ENCODE measurements around the gene CTNNB1.

Gene CTNNB1

DNA sequence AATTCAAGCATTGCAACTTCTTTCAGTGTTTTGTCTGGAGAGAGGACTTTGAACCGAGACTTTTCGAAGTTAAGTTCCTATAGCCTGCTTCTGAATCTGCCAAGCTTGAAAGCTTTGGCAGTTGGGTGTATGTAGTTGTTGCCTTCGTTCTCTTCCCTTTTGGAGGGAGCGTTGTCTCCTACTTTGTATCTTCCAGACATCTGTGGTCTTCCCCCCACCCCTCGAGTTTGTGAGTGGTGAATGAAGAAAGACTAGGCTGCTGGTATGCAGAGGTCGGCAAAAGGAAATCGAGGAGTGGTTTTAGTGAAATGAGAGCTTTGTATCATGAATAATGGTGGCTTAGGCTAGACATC lies 1.3 kb downstream of the CTNNB1 start:
- peaks cover 60% of the 10 kb centered on the region for H3K79me2 ChIP-seq (ENCODE audit: low read length)
- H3K4me1 ChIP-seq (ENCODE audit: low read length): peaks cover 18% of the 10 kb centered on the region
- H3K4me3 ChIP-seq (ENCODE audit: low read length): peak overlapping the region; percentile 76
- no peaks in the 10 kb centered on the region for H3K36me3 ChIP-seq (replicated peaks; ENCODE audit: insufficient read depth, low read length)
- H2AFZ ChIP-seq (ENCODE audit: low read length): no peak overlapping the region
- H3K9me3 ChIP-seq (replicated peaks; ENCODE audit: insufficient read depth, low read length): no peaks in the 10 kb centered on the region
- no peak overlapping the region for H3K27ac ChIP-seq (ENCODE audit: low read length)
- no peaks in the 10 kb centered on the region for H3K27me3 ChIP-seq (replicated peaks; ENCODE audit: insufficient read depth, low read length)
- peaks cover 49% of the 10 kb centered on the region for H4K20me1 ChIP-seq (ENCODE audit: insufficient read depth, low read length)
- no peak for DNase-seq
- peak overlapping the region; percentile 80 for H3K4me2 ChIP-seq (ENCODE audit: low read depth, low read length)
- no peaks in the 10 kb centered on the region for H3K9me2 ChIP-seq (replicated peaks; ENCODE audit: insufficient read depth, low read length)
- peak overlapping the region; percentile 51; the same call in 1 of the 2 replicates for H3K9ac ChIP-seq (ENCODE audit: low read length)
- peaks cover 4% of the 10 kb centered on the region; the same call in 1 of the 2 replicates for H3F3A ChIP-seq (ENCODE audit: insufficient read depth, low read length)
- TF ChIP-seq EZH2phosphoT487 (IDR thresholded peaks at IDR 0.05; ENCODE audit: low read length) (no peak), EZH2 (optimal IDR thresholded peaks at IDR 0.05; ENCODE audit: low read depth, low read length) (no peak), CTCF (IDR thresholded peaks at IDR 0.05; ENCODE audit: low read length) (no peak)

DNA sequence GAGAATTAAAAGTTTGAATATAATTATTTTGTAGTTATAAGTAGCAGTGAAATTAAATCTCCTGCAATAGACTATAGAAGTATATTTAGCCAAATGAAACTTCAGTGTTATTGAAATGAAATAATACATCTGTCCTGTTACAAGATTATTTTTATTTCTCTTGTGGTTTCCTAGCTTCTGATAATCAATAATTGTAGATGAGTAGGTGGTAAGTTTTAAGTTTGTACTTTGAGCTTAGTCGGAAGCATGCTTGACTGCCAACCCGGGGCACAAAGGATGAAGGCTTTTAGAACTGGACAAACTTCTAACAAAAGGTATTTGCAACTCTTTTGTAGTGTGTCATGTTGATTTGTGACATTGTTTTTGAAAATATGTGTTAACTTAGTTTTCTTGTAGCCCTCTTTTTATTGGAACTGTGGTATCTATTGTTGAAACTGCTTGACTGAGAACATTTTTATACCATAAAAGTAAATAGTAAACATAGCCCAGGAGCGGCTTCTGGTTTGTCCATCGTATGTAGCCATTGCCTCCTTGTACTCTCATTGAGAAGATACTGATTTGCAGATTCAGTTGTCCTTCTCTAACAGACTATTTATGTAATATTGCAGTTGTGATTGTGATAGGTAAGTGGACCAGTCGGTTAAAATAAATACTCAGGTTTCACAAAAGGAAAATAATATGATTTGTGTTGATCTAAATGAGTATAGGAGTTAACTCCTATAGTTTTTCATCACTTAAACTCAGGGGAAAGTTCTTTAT lies 2.9 kb downstream of the CTNNB1 start:
- Histone ChIP-seq H3K27me3 (replicated peaks; ENCODE audit: insufficient read depth, low read length) (no peaks in the 10 kb centered on the region), H3K4me3 (ENCODE audit: low read length) (no peak overlapping the region), H3K9me3 (replicated peaks; ENCODE audit: insufficient read depth, low read length) (no peaks in the 10 kb centered on the region), H3F3A (ENCODE audit: insufficient read depth, low read length) (peaks cover 4% of the 10 kb centered on the region; the same call in 1 of the 2 replicates), H3K4me1 (ENCODE audit: low read length) (peaks cover 18% of the 10 kb centered on the region), H4K20me1 (ENCODE audit: insufficient read depth, low read length) (peaks cover 53% of the 10 kb centered on the region), H2AFZ (ENCODE audit: low read length) (no peak overlapping the region), H3K79me2 (ENCODE audit: low read length) (peaks cover 76% of the 10 kb centered on the region), H3K36me3 (replicated peaks; ENCODE audit: insufficient read depth, low read length) (no peaks in the 10 kb centered on the region), H3K9ac (ENCODE audit: low read length) (no peak overlapping the region), H3K9me2 (replicated peaks; ENCODE audit: insufficient read depth, low read length) (no peaks in the 10 kb centered on the region), H3K27ac (ENCODE audit: low read length) (no peak overlapping the region), H3K4me2 (ENCODE audit: low read depth, low read length) (no peak overlapping the region; the same call in 1 of the 2 replicates)
- no peak for TF ChIP-seq EZH2phosphoT487 (IDR thresholded peaks at IDR 0.05; ENCODE audit: low read length)
- no peak for TF ChIP-seq EZH2 (optimal IDR thresholded peaks at IDR 0.05; ENCODE audit: low read depth, low read length)
- TF ChIP-seq CTCF (IDR thresholded peaks at IDR 0.05; ENCODE audit: low read length): no peak
- no peak for DNase-seq

GRCh38 chr3:41202834-41203345 lies 3.6 kb downstream of the CTNNB1 start:
- H3K36me3 ChIP-seq (replicated peaks; ENCODE audit: insufficient read depth, low read length): no peaks in the 10 kb centered on the region
- H3K4me2 ChIP-seq (ENCODE audit: low read depth, low read length): no peak overlapping the region
- peaks cover 59% of the 10 kb centered on the region for H4K20me1 ChIP-seq (ENCODE audit: insufficient read depth, low read length)
- H3K4me3 ChIP-seq (ENCODE audit: low read length): no peak overlapping the region
- TF ChIP-seq CTCF (IDR thresholded peaks at IDR 0.05; ENCODE audit: low read length) (peak; percentile 32), EZH2 (optimal IDR thresholded peaks at IDR 0.05; ENCODE audit: low read depth, low read length) (no peak)
- no peaks in the 10 kb centered on the region for H3K27me3 ChIP-seq (replicated peaks; ENCODE audit: insufficient read depth, low read length)
- no peak overlapping the region for H3K9ac ChIP-seq (ENCODE audit: low read length)
- H2AFZ ChIP-seq (ENCODE audit: low read length): no peak overlapping the region
- no peak for DNase-seq
- H3K9me2 ChIP-seq (replicated peaks; ENCODE audit: insufficient read depth, low read length): no peaks in the 10 kb centered on the region
- H3K9me3 ChIP-seq (replicated peaks; ENCODE audit: insufficient read depth, low read length): no peaks in the 10 kb centered on the region
- peaks cover 4% of the 10 kb centered on the region; the same call in 1 of the 2 replicates for H3F3A ChIP-seq (ENCODE audit: insufficient read depth, low read length)
- H3K27ac ChIP-seq (ENCODE audit: low read length): no peak overlapping the region
- peaks cover 18% of the 10 kb centered on the region for H3K4me1 ChIP-seq (ENCODE audit: low read length)
- peaks cover 82% of the 10 kb centered on the region for H3K79me2 ChIP-seq (ENCODE audit: low read length)

Measured in MM.1S (cell line).